ENCODE measurements around the gene SPEF1. TPM values are rescaled to one million over a fixed set of nuclear protein-coding genes. Genes with fewer than 3 reads are reported as not detected.

The SPEF1 gene
- total RNA-seq, 1 experiment from 2014 or later, result 0.24 TPM

DNA sequence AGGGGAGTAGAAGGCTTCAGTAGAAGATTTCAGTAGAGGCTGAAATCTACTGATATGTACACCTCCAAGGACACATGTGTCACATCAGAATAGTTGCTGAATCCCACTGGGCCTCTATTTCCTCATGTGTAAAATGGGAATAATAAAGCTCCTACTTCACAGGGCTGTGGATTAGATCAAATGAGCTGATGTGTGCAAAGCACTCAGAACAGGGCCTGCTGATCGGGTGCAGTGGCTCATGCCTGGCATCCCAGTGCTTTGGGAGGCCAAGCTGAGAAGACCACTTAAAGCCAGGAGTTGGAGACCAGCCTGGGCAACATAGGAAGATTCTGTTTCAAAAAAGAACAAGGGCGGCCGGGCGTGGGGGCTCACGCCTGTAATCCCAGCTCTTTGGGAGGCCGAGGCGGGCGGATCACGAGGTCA, 31.0 kb upstream of the SPEF1 start:
- H3K36me3 Mint-ChIP-seq (ENCODE audit: insufficient read depth in 1 of 3, low read depth in 3 of 3), result no peaks in the 10 kb centered on the region; a peak in 1 of 7 replicates
- Histone ChIP-seq H2AK5ac (ENCODE audit: insufficient read length, low read length) (no peak overlapping the region), H2AFZ (ENCODE audit: low read length) (no peak overlapping the region), H3K23me2 (ENCODE audit: insufficient read length, low read depth, low read length, poor library complexity, severe bottlenecking) (no peaks in the 10 kb centered on the region), H3K4me1 (ENCODE audit: insufficient read depth, low read length) (peaks cover 3% of the 10 kb centered on the region; the same call in 1 of the 2 replicates), H3K79me1 (ENCODE audit: insufficient read depth, low read depth, low read length, poor library complexity, severe bottlenecking) (no peaks in the 10 kb centered on the region), H3K4ac (ENCODE audit: low read depth, low read length) (no peak overlapping the region), H3K23ac (ENCODE audit: insufficient read length, low read depth, low read length) (no peak overlapping the region), H2BK12ac (ENCODE audit: insufficient read length, low read depth, low read length) (no peak overlapping the region), H3K79me2 (ENCODE audit: insufficient read depth, low read length) (no peaks in the 10 kb centered on the region), H3K14ac (ENCODE audit: insufficient read depth, low read length) (no peak overlapping the region), H2BK15ac (ENCODE audit: low read depth, low read length) (no peak overlapping the region), H4K91ac (ENCODE audit: insufficient read length, low read depth, low read length) (no peak overlapping the region), H3K27me3 (ENCODE audit: insufficient read depth, low read length) (no peaks in the 10 kb centered on the region), H3K56ac (ENCODE audit: insufficient read length, low read depth, low read length) (no peak overlapping the region), H4K5ac (ENCODE audit: insufficient read length, low read depth, low read length) (no peak overlapping the region), H3K4me2 (ENCODE audit: insufficient read depth, insufficient read length, low read length) (no peak overlapping the region), H2BK20ac (ENCODE audit: low read depth, low read length, poor library complexity, severe bottlenecking) (no peak overlapping the region), H2BK120ac (ENCODE audit: low read depth, low read length, poor library complexity, severe bottlenecking) (no peak overlapping the region), H2BK5ac (ENCODE audit: insufficient read length, low read length) (no peak overlapping the region), H4K8ac (replicated peaks; ENCODE audit: insufficient read length, low read depth, low read length) (no peak overlapping the region), H3K9me3 (ENCODE audit: control insufficient read depth, low read depth, low read length) (no peaks in the 10 kb centered on the region), H3K18ac (ENCODE audit: insufficient read length, low read depth, low read length) (no peak overlapping the region), H4K20me1 (ENCODE audit: control insufficient read depth, insufficient read depth, insufficient read length) (no peaks in the 10 kb centered on the region), H3T11ph (ENCODE audit: low read length) (no peak overlapping the region), H3K9ac (ENCODE audit: extremely low read depth, insufficient read length, low read length) (no peak overlapping the region), H3K27ac (ENCODE audit: insufficient read length, low read depth, low read length) (no peak overlapping the region)
- no peak overlapping the region; a peak in 1 of 5 replicates for H3K4me3 Mint-ChIP-seq
- DNase-seq, result no peak
- TF ChIP-seq, protein P1, sequence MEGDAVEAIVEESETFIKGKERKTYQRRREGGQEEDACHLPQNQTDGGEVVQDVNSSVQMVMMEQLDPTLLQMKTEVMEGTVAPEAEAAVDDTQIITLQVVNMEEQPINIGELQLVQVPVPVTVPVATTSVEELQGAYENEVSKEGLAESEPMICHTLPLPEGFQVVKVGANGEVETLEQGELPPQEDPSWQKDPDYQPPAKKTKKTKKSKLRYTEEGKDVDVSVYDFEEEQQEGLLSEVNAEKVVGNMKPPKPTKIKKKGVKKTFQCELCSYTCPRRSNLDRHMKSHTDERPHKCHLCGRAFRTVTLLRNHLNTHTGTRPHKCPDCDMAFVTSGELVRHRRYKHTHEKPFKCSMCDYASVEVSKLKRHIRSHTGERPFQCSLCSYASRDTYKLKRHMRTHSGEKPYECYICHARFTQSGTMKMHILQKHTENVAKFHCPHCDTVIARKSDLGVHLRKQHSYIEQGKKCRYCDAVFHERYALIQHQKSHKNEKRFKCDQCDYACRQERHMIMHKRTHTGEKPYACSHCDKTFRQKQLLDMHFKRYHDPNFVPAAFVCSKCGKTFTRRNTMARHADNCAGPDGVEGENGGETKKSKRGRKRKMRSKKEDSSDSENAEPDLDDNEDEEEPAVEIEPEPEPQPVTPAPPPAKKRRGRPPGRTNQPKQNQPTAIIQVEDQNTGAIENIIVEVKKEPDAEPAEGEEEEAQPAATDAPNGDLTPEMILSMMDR (conservative IDR thresholded peaks at IDR 0.05), result no peak
- no peaks in the 10 kb centered on the region for H3K9me3 Mint-ChIP-seq
- peaks cover 18 to 28% of the 10 kb centered on the region in 2 experiments for H3K4me1 Mint-ChIP-seq
- WGBS (ENCODE audit: extremely low coverage, insufficient read length, low lambda C conversion rate), result no CpG with 5 or more reads among the region's 9 CpGs
- no peak overlapping the region; a peak in 1 of 7 replicates for H3K27ac Mint-ChIP-seq
- peaks cover 9% of the 10 kb centered on the region for H3K27me3 Mint-ChIP-seq (ENCODE audit: low read depth)

Measured in H9 (cell line).